SU-DHL-6 (cell line): ENCODE measurements around the gene RTF2.

ENCODE experiments used
- CTCF ChIP-seq: fragments of 200-600 bp; sonication (generic); IDR thresholded peaks from one replicate; pipeline ENCODE4 v1.5.1; 2017; ENCODE audit warnings: antibody characterized with exemption, mild to moderate bottlenecking, low read length, moderate library complexity; ENCODE audit not compliant: insufficient read depth, poor library complexity, severe bottlenecking
- EZH2phosphoT487 ChIP-seq: fragments of 200-600 bp; sonication (generic), shearing (Covaris generic); conservative IDR thresholded peaks from 2 replicates; pipeline ENCODE4 v1.6.1; 2018; ENCODE audit warnings: mild to moderate bottlenecking, antibody characterized with exemption, low read length, moderate library complexity, mixed read lengths

DNA sequence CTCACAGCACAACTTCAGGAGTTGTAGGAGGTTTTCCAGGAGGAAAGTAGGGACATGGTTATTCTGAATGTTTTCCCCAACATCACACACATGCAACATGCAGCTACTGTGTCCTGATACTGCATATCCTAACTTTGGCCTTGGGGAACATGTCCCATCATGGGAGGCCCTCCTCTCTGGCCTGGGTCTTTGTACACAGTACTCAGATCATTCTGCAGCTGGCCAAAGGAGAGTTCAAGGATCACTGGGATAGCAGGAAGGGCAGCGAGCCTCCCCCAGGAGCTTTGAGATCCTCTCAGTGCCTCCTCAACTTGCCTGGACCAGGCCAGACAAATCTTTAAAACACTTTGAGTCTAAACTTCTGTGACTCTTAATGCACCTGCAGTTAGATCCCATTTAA is 43.5 kb upstream of the RTF2 start:
- TF ChIP-seq CTCF, result no peak
- TF ChIP-seq EZH2phosphoT487, result no peak
